Progenitor cell of endocrine pancreas (in vitro differentiated cells): ENCODE measurements around the gene CLEC2D. TPM values are rescaled to one million over a fixed set of nuclear protein-coding genes. Genes with fewer than 3 reads are reported as not detected.
A peak's percentile ranks its signal among the peaks of the same experiment; 100 is the strongest.
"Not testable (repeated sequence)": the region's sequence is repeated elsewhere in the genome, so short reads cannot be mapped to it uniquely, and the experiment has no call there.

Experiments
- DNase-seq: peaks from one replicate; pipeline ENCODE4 v3.0.0; 2021; ENCODE audit warnings: low spot score; ENCODE audit not compliant: unreplicated experiment
- H3K27ac Mint-ChIP-seq: 2 replicates; pipeline ENCODE4 v1.8.0; 2021; ENCODE audit warnings: mild to moderate bottlenecking, moderate library complexity, mixed read lengths
- H3K27me3 Mint-ChIP-seq: 2 replicates; pipeline ENCODE4 v1.8.0; 2021; ENCODE audit warnings: mixed read lengths
- H3K36me3 Mint-ChIP-seq: 2 replicates; pipeline ENCODE4 v1.8.0; 2022; ENCODE audit warnings: mixed read lengths; ENCODE audit not compliant: insufficient read depth
- H3K4me1 Mint-ChIP-seq: 2 replicates; pipeline ENCODE4 v1.8.0; 2021; ENCODE audit warnings: low read depth, mixed read lengths
- H3K4me3 Mint-ChIP-seq: 2 replicates; pipeline ENCODE4 v1.8.0; 2021; ENCODE audit warnings: low read depth, mild to moderate bottlenecking, moderate library complexity, mixed read lengths
- H3K9me3 Mint-ChIP-seq: 2 replicates; pipeline ENCODE4 v1.8.0; 2021; ENCODE audit warnings: low read depth, mixed read lengths
- total RNA-seq: library from RNA; stranded (reverse); gene quantifications from 2 replicates; pipeline ENCODE4 v1.2.1, GENCODE V29; 2021
- TF ChIP-seq, protein P1 (sequence below): fragments of 200-600 bp; sonication (generic); IDR thresholded peaks from one replicate; pipeline ENCODE4 v1.5.0; 2021; ENCODE audit warnings: antibody characterized with exemption, mild to moderate bottlenecking; ENCODE audit not compliant: unreplicated experiment

Gene CLEC2D
- total RNA-seq, 1 donor from 2014 or later = 23.5 TPM

- Mint-ChIP-seq H3K27ac (no peak overlapping the region), H3K4me1 (no peaks in the 10 kb centered on the region), H3K4me3 (no peak overlapping the region), H3K27me3 (no peaks in the 10 kb centered on the region), H3K36me3 (peaks cover 56% of the 10 kb centered on the region), H3K9me3 (peaks cover 7% of the 10 kb centered on the region)
- TF ChIP-seq, protein P1, sequence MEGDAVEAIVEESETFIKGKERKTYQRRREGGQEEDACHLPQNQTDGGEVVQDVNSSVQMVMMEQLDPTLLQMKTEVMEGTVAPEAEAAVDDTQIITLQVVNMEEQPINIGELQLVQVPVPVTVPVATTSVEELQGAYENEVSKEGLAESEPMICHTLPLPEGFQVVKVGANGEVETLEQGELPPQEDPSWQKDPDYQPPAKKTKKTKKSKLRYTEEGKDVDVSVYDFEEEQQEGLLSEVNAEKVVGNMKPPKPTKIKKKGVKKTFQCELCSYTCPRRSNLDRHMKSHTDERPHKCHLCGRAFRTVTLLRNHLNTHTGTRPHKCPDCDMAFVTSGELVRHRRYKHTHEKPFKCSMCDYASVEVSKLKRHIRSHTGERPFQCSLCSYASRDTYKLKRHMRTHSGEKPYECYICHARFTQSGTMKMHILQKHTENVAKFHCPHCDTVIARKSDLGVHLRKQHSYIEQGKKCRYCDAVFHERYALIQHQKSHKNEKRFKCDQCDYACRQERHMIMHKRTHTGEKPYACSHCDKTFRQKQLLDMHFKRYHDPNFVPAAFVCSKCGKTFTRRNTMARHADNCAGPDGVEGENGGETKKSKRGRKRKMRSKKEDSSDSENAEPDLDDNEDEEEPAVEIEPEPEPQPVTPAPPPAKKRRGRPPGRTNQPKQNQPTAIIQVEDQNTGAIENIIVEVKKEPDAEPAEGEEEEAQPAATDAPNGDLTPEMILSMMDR = no peak
- no peak for DNase-seq
Measured at GRCh38 chr12:9661720-9662119, 7.8 kb upstream of the CLEC2D start.

DNA sequence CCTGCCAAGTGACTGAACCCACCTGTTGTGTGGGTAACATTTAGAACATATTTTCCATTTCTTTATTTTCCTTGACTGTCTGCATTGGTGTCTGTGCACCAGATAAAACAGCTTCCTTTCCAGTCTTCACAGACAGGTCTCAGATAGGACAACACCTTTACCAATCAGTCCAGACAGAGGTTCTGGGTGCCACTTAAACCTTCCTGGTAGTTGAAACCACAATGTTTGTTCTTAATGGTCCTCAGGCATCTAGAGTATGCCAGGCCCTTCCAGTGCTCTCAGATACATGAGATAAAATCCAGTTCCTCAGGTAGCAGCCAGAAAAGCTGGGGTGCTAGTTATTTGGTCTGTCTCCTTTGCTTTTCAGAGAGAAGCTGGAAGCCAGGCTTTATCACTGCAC, 7.0 kb upstream of the CLEC2D start:
- DNase-seq = no peak
- no peaks in the 10 kb centered on the region for H3K27me3 Mint-ChIP-seq
- H3K36me3 Mint-ChIP-seq = peaks cover 56% of the 10 kb centered on the region
- peaks cover 7% of the 10 kb centered on the region for H3K9me3 Mint-ChIP-seq
- H3K27ac Mint-ChIP-seq = no peak overlapping the region
- peaks cover 2% of the 10 kb centered on the region for H3K4me1 Mint-ChIP-seq
- no peak overlapping the region for H3K4me3 Mint-ChIP-seq
- TF ChIP-seq, protein P1 = no peak

DNA sequence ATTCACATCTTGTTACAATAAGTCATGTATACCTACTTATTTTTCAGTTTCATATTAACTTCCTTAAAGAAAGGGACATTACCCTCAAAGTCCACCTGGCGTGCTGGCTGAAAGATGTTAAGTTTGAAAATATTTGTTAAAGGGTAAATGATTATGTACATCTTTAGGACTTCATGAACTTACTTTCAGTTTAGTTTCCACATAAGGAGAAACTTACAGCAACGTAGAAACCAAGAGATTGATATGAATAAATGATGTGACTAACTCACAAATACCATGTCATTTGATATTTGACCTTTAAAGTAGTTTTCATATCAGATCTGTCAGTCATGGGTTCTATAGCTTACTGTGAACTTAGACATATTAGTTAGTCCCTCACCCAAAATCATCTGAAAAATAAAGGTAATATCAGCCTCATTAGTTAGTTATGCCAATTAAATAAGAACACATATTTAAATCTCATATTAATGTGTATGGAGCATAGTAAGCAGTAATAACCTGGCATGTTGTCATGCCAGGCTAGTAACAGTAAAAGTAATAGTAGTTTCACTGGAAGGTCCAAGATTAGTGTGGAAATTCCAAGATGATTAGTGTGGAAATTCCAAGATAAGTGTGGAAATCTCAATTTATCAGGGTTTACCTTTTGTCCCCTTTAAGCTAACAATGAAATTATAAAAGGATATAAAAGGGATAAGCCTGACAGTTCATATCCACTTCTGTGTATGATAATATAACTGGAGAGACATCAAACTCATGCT, 1.9 kb upstream of the CLEC2D start:
- no peaks in the 10 kb centered on the region for H3K9me3 Mint-ChIP-seq
- no peaks in the 10 kb centered on the region for H3K27me3 Mint-ChIP-seq
- peaks cover 32% of the 10 kb centered on the region for H3K36me3 Mint-ChIP-seq
- peaks cover 2% of the 10 kb centered on the region for H3K4me1 Mint-ChIP-seq
- H3K27ac Mint-ChIP-seq = no peak overlapping the region
- TF ChIP-seq, protein P1 = no peak
- no peak for DNase-seq
- no peak overlapping the region for H3K4me3 Mint-ChIP-seq

GRCh38 chr12:9668161-9669018, 1.1 kb upstream of the CLEC2D start:
- Mint-ChIP-seq H3K36me3 (peaks cover 34% of the 10 kb centered on the region), H3K27me3 (no peaks in the 10 kb centered on the region), H3K4me1 (peaks cover 2% of the 10 kb centered on the region), H3K9me3 (no peaks in the 10 kb centered on the region), H3K27ac (peak overlapping the region; percentile 26), H3K4me3 (no peak overlapping the region)
- TF ChIP-seq, protein P1 = no peak
- DNase-seq = no peak

GRCh38 chr12:9669019-9669326, 540 bp upstream of the CLEC2D start:
- H3K36me3 Mint-ChIP-seq = peaks cover 30% of the 10 kb centered on the region
- no peak overlapping the region for H3K4me3 Mint-ChIP-seq
- peaks cover 2% of the 10 kb centered on the region for H3K4me1 Mint-ChIP-seq
- TF ChIP-seq, protein P1 = no peak
- no peaks in the 10 kb centered on the region for H3K9me3 Mint-ChIP-seq
- no peak for DNase-seq
- H3K27me3 Mint-ChIP-seq = no peaks in the 10 kb centered on the region
- no peak overlapping the region for H3K27ac Mint-ChIP-seq

DNA sequence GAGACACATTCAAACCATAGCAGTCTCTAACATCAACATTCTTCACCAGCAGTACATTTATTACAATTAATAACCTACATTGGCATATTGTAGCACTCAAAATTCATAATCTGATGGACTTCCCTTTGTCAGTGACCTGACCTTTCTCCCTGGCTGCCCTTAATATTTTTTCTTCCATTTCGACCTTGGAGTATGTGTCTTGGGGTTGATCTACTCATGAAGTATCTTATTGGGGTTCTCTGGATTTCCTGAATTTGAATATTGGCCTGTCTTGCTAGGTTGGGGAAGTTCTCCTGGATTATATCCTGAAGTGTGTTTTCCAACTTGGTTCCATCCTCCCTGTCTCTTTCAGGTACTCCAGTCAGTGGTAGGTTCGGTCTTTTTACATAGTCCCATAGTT, 2.8 kb downstream of the CLEC2D start:
- Mint-ChIP-seq H3K9me3 (peaks cover 11% of the 10 kb centered on the region), H3K36me3 (peaks cover 38% of the 10 kb centered on the region)
- DNase-seq, H3K4me3 Mint-ChIP-seq, H3K27ac Mint-ChIP-seq, H3K4me1 Mint-ChIP-seq, H3K27me3 Mint-ChIP-seq: not testable (repeated sequence)
